CD4-positive, alpha-beta T cell treated with Interleukin-1 beta for 1 hour (primary cell): ENCODE measurements around the gene ODF2.

Source experiments
- DNase-seq, 2 donors: peaks; one replicate each; pipeline ENCODE4 v3.0.0-alpha.2; 2020 to 2022

Gene ODF2

GRCh38 chr9:128540634-128541360, 85.0 kb downstream of the ODF2 start:
- DNase-seq, result no peak

- DNase-seq, result no peak
Observed at GRCh38 chr9:128546504-128546903, 90.7 kb downstream of the ODF2 start.

- DNase-seq, result no peak
Observed at GRCh38 chr9:128548876-128549275, 93.1 kb downstream of the ODF2 start.

- no peak for DNase-seq
Observed at GRCh38 chr9:128550226-128550625, 94.4 kb downstream of the ODF2 start.
